Measurements from ENCODE around the gene RXFP4. TPM values are rescaled to one million over a fixed set of nuclear protein-coding genes. Genes with fewer than 3 reads are reported as not detected.

The RXFP4 gene
- total and polyA plus RNA-seq, 2 donors (not counting 1 experiment from before 2014, with no cell fraction given), result 0.12 TPM; not detected in 1

DNA sequence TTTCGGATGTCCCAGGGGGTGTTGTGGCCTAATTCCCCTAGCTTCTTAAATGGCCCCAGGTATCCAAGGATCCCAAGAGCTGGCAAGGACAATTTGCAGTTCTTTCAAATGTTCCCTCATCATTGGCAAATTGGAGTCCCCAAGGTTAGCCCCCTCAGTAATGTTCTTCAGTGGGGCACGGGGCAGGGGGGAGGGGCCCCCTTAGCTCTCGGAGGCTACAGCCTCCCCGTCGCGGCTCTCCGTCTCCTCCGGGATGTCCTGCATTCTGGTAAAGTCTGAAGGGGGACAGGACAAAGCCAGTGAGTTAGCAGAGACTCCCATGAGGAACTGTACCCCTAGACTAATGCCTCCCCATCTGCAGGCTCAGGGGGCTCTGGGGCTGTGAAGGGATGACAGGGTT lies 6.3 kb downstream of the RXFP4 start:
- Histone ChIP-seq H3K27ac (ENCODE audit: low read length in 2 of 2) (peak overlapping the region in 1 of 2 donors; percentile 89), H3K9ac (ENCODE audit: low read length) (no peak overlapping the region), H3K4me2 (replicated peaks; ENCODE audit: low read depth, low read length, poor library complexity, severe bottlenecking) (no peak overlapping the region), H3K4me1 (ENCODE audit: control insufficient read depth in 2 of 2, insufficient read depth in 2 of 2, low read length in 2 of 2) (peaks cover 47 to 50% of the 10 kb centered on the region in 2 donors), H3K36me3 (replicated peaks in 1 of 2; ENCODE audit: control extremely low read depth in 1 of 2, control insufficient read depth in 1 of 2, extremely low read depth in 1 of 2, insufficient read depth in 2 of 2, low read length in 1 of 2) (peaks cover 0 to 58% of the 10 kb centered on the region in 2 experiments), H4K20me1 (ENCODE audit: control insufficient read depth, insufficient read depth, low read length, poor library complexity, severe bottlenecking) (peaks cover 28% of the 10 kb centered on the region), H3K9me3 (ENCODE audit: control extremely low read depth in 1 of 3, control insufficient read depth in 2 of 3, insufficient read depth in 1 of 3, low read length in 2 of 3) (no peaks in the 10 kb centered on the region), H3K4me3 (ENCODE audit: control extremely low read depth in 1 of 5, extremely low read depth in 1 of 5, insufficient read depth in 1 of 5, low read depth in 2 of 5, low read length in 4 of 5) (no peak overlapping the region), H3K79me2 (ENCODE audit: control insufficient read depth, insufficient read depth, low read length) (peaks cover 22% of the 10 kb centered on the region), H2AFZ (ENCODE audit: insufficient read depth, low read depth, low read length, poor library complexity, severe bottlenecking) (no peak overlapping the region), H3K27me3 (replicated peaks in 1 of 4; ENCODE audit: control extremely low read depth in 1 of 4, control insufficient read depth in 3 of 4, insufficient read depth in 4 of 4, low read length in 3 of 4) (no peaks in the 10 kb centered on the region)
- H3K4me3 Mint-ChIP-seq, result no peak overlapping the region
- 100% methylated on average over 1 of the region's 8 CpGs for WGBS (ENCODE audit: insufficient coverage)
- no peak for TF ChIP-seq EZH2 (IDR thresholded peaks at IDR 0.05; ENCODE audit: borderline replicate concordance, insufficient read depth, low read depth, low read length, poor library complexity, severe bottlenecking)
- no peak for TF ChIP-seq CTCF (IDR thresholded peaks at IDR 0.05)
- ATAC-seq (ENCODE audit: low read depth) (no peak), DNase-seq (no peak)
- intact Hi-C loops (cut with micrococcal nuclease), result no loop called here
- ChIA-PET POLR2A (interaction anchor here (0.6 to 1.0 kb wide), 3 partner anchors 12 to 22 kb away, joined by 3 to 4 read pairs (median 4); no protein-coding TSS in a partner anchor), CTCF (interaction anchor here (1.0 to 1.8 kb wide), 6 partner anchors 9 to 42 kb away, joined by 3 to 8 read pairs (median 4); partner anchors contain the start of gene ARHGEF2)
- H3K27ac Mint-ChIP-seq, result peak overlapping the region; percentile 92
- no peaks in the 10 kb centered on the region for H3K9me3 Mint-ChIP-seq (ENCODE audit: insufficient read depth)
- H3K27me3 Mint-ChIP-seq, result no peaks in the 10 kb centered on the region
- H3K4me1 Mint-ChIP-seq, result peaks cover 45% of the 10 kb centered on the region

GRCh38 chr1:155950829-155951228 lies 9.4 kb downstream of the RXFP4 start:
- WGBS (ENCODE audit: insufficient coverage), result 98% methylated on average over 26 of the region's 27 CpGs
- no peak for TF ChIP-seq EZH2 (IDR thresholded peaks at IDR 0.05; ENCODE audit: borderline replicate concordance, insufficient read depth, low read depth, low read length, poor library complexity, severe bottlenecking)
- TF ChIP-seq CTCF (IDR thresholded peaks at IDR 0.05), result no peak
- Mint-ChIP-seq H3K27ac (no peak overlapping the region), H3K4me1 (peaks cover 18% of the 10 kb centered on the region), H3K27me3 (no peaks in the 10 kb centered on the region), H3K9me3 (ENCODE audit: insufficient read depth) (no peaks in the 10 kb centered on the region), H3K4me3 (no peak overlapping the region)
- H3K36me3 ChIP-seq (replicated peaks in 1 of 2; ENCODE audit: control extremely low read depth in 1 of 2, control insufficient read depth in 1 of 2, extremely low read depth in 1 of 2, insufficient read depth in 2 of 2, low read length in 1 of 2), result peaks cover 0 to 87% of the 10 kb centered on the region in 2 experiments
- H4K20me1 ChIP-seq (ENCODE audit: control insufficient read depth, insufficient read depth, low read length, poor library complexity, severe bottlenecking), result peaks cover 35% of the 10 kb centered on the region
- H3K79me2 ChIP-seq (ENCODE audit: control insufficient read depth, insufficient read depth, low read length), result peaks cover 39% of the 10 kb centered on the region
- peak overlapping the region in 1 of 2 donors; percentile 55 for H3K27ac ChIP-seq (ENCODE audit: low read length in 2 of 2)
- H3K4me1 ChIP-seq (ENCODE audit: control insufficient read depth in 2 of 2, insufficient read depth in 2 of 2, low read length in 2 of 2), result peaks cover 16 to 19% of the 10 kb centered on the region in 2 donors
- H3K9me3 ChIP-seq (ENCODE audit: control extremely low read depth in 1 of 3, control insufficient read depth in 2 of 3, insufficient read depth in 1 of 3, low read length in 2 of 3), result no peaks in the 10 kb centered on the region
- no peak overlapping the region for H3K4me3 ChIP-seq (ENCODE audit: control extremely low read depth in 1 of 5, extremely low read depth in 1 of 5, insufficient read depth in 1 of 5, low read depth in 2 of 5, low read length in 4 of 5)
- DNase-seq, result no peak
- H3K9ac ChIP-seq (ENCODE audit: low read length), result no peak overlapping the region
- intact Hi-C loops (cut with micrococcal nuclease), result no loop called here
- ChIA-PET POLR2A (interaction anchor here (0.7 kb wide), 1 partner anchor 16 kb away, joined by 3 read pairs; no protein-coding TSS in a partner anchor), CTCF (interaction anchor here (0.8 to 1.6 kb wide), 4 partner anchors 9 to 952 kb away, joined by 3 to 6 read pairs (median 4); no protein-coding TSS in a partner anchor)
- H3K27me3 ChIP-seq (replicated peaks in 1 of 4; ENCODE audit: control extremely low read depth in 1 of 4, control insufficient read depth in 3 of 4, insufficient read depth in 4 of 4, low read length in 3 of 4), result no peaks in the 10 kb centered on the region
- no peak overlapping the region for H2AFZ ChIP-seq (ENCODE audit: insufficient read depth, low read depth, low read length, poor library complexity, severe bottlenecking)
- H3K4me2 ChIP-seq (replicated peaks; ENCODE audit: low read depth, low read length, poor library complexity, severe bottlenecking), result no peak overlapping the region
- no peak for ATAC-seq (ENCODE audit: low read depth)

Measured in B cell (primary cell).